HG03460 (cell line): ENCODE measurements around the gene DUOXA2.

ENCODE experiments used
- ATAC-seq: cut with Tn5 transposase; IDR thresholded peaks from one replicate; pipeline ENCODE4 v1.9.1; 2021; ENCODE audit not compliant: unreplicated experiment

Gene DUOXA2

GRCh38 chr15:45116482-45117307, 2.6 kb downstream of the DUOXA2 start:
- ATAC-seq, result no peak

GRCh38 chr15:45117308-45118130, 3.4 kb downstream of the DUOXA2 start:
- peak; percentile 15 for ATAC-seq

DNA sequence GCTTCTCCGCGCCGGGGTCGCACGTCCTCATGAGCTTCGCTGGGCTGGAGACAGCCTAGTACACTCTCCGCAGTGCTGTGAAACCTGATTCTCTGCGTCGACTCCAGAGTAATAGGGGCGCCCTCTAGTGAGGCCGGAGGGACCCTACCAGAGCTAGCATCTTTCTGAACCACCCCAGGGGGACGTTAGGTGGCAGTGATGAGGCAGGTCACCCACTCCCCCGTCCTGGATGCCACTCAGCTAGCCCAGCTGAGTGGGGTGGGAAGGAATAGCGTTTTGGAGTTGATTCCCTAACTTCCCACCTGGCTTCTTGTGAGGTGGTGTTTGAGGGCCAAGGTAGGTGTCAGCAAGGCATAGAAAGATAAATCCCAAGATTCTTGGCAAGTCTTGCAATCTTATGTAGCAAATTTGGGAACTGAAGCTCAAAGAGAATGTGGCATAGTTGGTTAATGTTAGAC, 4.0 kb downstream of the DUOXA2 start:
- ATAC-seq, result peak; percentile 91

DNA sequence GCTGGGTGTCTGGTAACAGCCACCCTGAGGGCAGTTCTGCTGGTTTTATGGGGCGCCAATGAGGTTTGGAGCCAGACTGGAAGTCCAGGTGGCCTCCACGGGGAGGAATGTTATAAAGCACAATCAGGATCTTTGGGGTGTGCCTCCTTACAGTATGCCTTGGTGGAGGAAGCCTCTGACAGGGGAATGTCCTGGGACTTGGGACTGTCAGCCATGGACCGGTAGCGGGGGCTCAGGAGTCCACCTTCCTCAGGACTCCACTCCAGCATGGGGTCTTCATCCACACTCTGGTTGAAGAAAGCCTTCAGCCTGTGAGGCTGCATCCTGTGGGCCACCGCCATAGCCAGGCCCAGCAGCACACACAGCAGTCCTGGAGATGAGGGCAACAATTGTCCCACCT, 4.9 kb downstream of the DUOXA2 start:
- no peak for ATAC-seq

DNA sequence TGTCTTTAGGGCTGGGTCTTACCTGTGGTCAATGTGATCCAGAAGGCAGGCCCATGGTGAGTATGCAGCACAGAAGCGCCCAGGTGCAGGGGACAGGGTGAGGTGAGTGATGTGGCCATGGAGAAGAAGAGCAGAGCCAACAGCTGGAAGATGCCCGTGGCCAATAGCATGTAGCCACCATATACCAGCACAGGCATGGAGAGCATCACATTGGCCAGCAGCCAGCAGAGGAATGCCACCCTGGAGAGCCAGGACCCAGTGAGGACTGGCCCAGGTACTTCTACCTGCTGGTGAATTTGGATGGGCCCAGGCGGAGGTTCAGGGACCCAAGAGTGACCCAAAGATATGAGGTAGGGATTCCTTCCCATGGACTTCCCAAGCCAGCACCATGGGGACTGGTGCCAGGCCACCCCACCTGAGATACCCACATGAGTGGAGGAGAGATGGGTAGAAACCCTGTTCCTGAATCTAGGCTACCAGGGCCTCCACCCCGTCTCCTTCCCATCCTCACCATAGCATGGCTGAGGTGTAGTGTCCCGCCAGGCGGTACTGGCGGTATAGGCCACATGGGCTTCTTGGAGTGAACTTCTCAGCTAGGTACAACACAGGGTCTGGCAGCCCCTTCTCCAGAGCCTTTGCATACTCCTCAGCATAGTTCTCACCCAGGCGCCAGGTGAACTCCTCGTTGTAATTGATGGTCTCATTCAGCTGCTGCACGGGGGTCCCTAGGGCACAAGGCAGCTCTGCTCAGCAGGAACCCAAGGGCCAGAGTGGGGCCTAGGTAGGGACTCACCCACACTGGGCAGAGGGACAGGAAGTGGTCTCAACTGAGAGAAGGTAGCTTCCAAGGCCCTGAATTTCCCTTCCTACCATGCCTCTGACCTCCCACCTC, 6.2 kb downstream of the DUOXA2 start:
- ATAC-seq, result no peak

- no peak for ATAC-seq
Measured at GRCh38 chr15:45121020-45121419, 6.9 kb downstream of the DUOXA2 start.

DNA sequence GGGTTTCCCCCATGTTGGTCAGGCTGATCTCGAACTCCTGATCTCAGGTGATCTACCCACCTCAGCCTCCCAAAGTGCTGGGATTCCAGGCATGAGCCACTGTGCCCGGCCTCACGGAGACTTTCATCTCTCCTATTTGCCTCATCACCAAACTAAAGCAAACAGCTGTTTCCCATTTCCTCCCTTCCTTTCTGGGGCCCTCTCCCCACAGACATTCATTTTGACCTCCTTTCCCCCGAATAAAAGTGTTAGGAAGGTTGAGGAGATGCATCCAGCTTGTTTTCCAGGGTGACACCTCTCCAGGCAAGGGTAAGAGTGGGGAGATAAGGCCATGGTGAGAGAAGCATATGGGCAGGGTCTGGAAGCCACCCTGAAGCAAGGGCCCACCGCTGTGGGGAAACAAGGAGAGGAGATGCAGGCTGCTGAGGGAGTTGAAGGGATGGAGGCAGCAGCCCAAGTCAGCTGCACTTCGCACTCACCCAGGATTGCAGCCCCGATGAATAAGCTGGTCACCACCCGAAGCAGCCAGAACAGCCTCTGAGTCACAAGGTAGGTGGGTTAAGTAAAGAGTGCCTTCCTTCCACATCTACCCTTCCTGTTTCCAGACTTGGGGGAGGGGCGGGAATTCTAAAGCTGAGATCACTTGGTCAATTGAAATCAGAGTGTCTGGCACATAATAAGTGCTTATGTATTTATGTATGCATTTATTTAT, 7.7 kb downstream of the DUOXA2 start:
- ATAC-seq, result no peak

- no peak for ATAC-seq
Measured at GRCh38 chr15:45122719-45123118, 8.6 kb downstream of the DUOXA2 start.

GRCh38 chr15:45123397-45123796, 9.3 kb downstream of the DUOXA2 start:
- ATAC-seq, result no peak

- ATAC-seq, result no peak
Measured at GRCh38 chr15:45126535-45127158, 12.5 kb downstream of the DUOXA2 start.

- no peak for ATAC-seq
Measured at GRCh38 chr15:45128971-45129639, 15.0 kb downstream of the DUOXA2 start.

DNA sequence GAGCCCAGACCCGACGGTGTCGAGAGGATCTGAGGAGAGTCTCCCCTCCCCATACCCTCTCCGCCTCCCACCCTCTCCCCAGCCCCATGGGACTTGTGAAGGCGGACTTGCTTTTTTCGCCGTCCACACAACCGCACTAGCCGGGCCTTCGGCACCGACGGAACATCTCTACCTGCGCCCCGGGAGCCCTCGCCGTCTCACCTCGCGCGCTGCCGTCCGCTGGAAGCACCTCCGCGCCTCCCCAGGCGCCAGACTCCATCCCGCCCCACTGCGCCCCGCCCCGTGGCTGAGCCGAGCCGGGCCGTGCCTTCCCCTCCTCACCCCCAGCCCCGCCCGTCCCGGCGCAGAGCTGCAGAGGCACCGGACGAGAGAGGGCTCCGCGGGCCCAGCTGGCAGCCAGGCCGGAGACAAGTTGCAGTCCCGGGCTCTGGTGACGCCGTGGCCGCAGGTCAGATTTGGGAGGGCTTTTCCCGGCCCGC, 15.6 kb downstream of the DUOXA2 start, which contains the start of the genes DUOX1 and DUOXA1:
TSS of gene DUOX1 (plus strand) at position 344 of the 479 bp plus-strand sequence. CDS start 1,973 bp downstream, outside the sequence.
TSS of gene DUOXA1 (minus strand) at position 229 of the 479 bp plus-strand sequence. CDS start 6,865 bp downstream, outside the sequence.
- no peak for ATAC-seq

GRCh38 chr15:45130291-45131000, 16.3 kb downstream of the DUOXA2 start:
- ATAC-seq, result no peak

GRCh38 chr15:45131510-45131909, 17.4 kb downstream of the DUOXA2 start:
- no peak for ATAC-seq

DNA sequence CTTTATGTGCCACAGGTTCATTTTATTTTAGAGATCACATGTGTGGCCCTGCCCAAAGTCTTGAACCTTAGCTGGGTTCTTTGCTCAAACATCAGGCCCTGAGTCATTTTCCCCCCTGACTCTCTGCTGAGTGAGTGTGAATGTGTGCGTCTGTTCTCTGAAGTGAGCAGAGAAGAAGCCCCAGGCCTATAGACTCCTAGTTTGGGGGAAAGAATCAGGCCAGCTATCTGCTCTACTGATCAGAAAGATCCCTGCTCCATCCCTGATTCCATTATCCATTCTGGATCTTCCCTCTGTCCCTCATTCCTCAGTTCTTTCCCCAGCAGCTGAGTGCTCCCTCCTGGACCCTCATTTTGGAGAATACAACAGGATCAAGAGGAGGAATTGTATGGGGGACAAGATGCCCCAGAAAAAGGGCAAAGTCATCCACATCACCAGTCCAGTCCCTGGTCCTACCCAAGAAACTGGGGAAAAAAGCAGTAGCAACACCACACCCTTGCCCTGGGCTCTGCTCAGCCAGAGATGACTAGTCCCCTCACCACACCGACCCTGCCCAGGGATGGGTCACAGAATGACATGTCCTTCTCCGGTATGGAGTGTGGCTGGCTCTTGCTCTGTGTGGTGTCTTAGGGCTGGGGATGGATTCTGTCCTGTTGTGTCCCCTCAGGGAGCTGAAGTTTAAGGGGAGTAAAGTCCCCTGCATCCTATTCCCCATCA, 18.9 kb downstream of the DUOXA2 start:
- no peak for ATAC-seq

DNA sequence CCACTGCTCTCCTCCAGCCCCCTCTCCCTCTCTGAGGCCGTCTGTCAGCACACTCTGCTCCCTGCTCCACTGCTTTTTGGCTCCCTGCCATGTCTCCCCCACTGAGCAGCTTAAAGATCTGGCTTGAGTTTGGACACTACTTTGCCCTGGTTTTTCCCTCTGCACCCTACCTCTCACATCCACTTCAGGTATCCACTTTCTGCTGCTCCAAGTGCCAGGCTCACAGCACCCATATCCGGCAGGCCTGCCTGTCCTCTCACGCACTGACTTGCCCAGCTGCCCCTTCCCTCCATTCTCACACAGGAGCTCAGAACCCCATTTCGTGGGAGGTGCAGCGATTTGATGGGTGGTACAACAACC, 19.4 kb downstream of the DUOXA2 start:
- no peak for ATAC-seq

- no peak for ATAC-seq
Measured at GRCh38 chr15:45134046-45134445, 19.9 kb downstream of the DUOXA2 start.
